NT2/D1 (cell line): Measurements from ENCODE around the gene PDE6G.

Experiments
- DNase-seq: peaks from one replicate; pipeline ENCODE4 v3.0.0-alpha.2; 2011; ENCODE audit warnings: low read depth, low spot score
- H3K27me3 ChIP-seq: 2 replicates; pipeline ENCODE4 v1.6.0; 2011; ENCODE audit warnings: mild to moderate bottlenecking; ENCODE audit not compliant: insufficient read length, insufficient read depth
- H3K36me3 ChIP-seq: 2 replicates; pipeline ENCODE4 v1.6.1; 2011; ENCODE audit warnings: mild to moderate bottlenecking, low read length, mixed read lengths; ENCODE audit not compliant: insufficient read depth, insufficient read length
- H3K4me1 ChIP-seq: 2 replicates; pipeline ENCODE4 v1.5.1; 2011; ENCODE audit not compliant: insufficient read depth, insufficient read length
- H3K4me3 ChIP-seq: 2 replicates; pipeline ENCODE4 v1.5.1; 2011; ENCODE audit warnings: low read depth; ENCODE audit not compliant: insufficient read length
- H3K9ac ChIP-seq: 2 replicates; pipeline ENCODE4 v1.6.0; 2011; ENCODE audit warnings: low read depth; ENCODE audit not compliant: insufficient read length
- H3K9me3 ChIP-seq: 2 replicates; pipeline ENCODE4 v1.5.1; 2011; ENCODE audit warnings: mild to moderate bottlenecking, low read length; ENCODE audit not compliant: insufficient read depth
- SUZ12 ChIP-seq: IDR thresholded peaks from 2 replicates; pipeline ENCODE4 v1.6.1; 2011; ENCODE audit not compliant: insufficient read length, insufficient read depth; ENCODE audit errors: extremely low read depth
- YY1 ChIP-seq: IDR thresholded peaks from 2 replicates; pipeline ENCODE4 v1.6.1; 2011; ENCODE audit not compliant: insufficient read length, insufficient read depth
- ZNF274 ChIP-seq: IDR thresholded peaks from 2 replicates; pipeline ENCODE4 v1.6.1; 2011; ENCODE audit warnings: mild to moderate bottlenecking, low read depth, low read length

Gene PDE6G

GRCh38 chr17:81700353-81701287, 44.3 kb upstream of the PDE6G start:
- Histone ChIP-seq H3K9ac (peak overlapping the region; percentile 99), H3K36me3 (peaks cover 85% of the 10 kb centered on the region), H3K4me3 (peak overlapping the region; percentile 97), H3K27me3 (no peaks in the 10 kb centered on the region), H3K4me1 (peaks cover 26% of the 10 kb centered on the region), H3K9me3 (no peaks in the 10 kb centered on the region)
- DNase-seq = no peak
- TF ChIP-seq YY1 (no peak), ZNF274 (no peak)

- Histone ChIP-seq H3K27me3 (no peaks in the 10 kb centered on the region), H3K4me1 (peaks cover 23% of the 10 kb centered on the region), H3K4me3 (no peak overlapping the region), H3K36me3 (peaks cover 97% of the 10 kb centered on the region), H3K9me3 (no peaks in the 10 kb centered on the region), H3K9ac (peak overlapping the region; percentile 50)
- no peak for DNase-seq
- no peak for TF ChIP-seq YY1
- no peak for TF ChIP-seq ZNF274
- no peak for TF ChIP-seq SUZ12
Observed at GRCh38 chr17:81697261-81698044, 41.1 kb upstream of the PDE6G start.

- no peaks in the 10 kb centered on the region for H3K27me3 ChIP-seq
- TF ChIP-seq SUZ12 (no peak), ZNF274 (no peak), YY1 (no peak)
- H3K9me3 ChIP-seq = no peaks in the 10 kb centered on the region
- H3K9ac ChIP-seq = no peak overlapping the region
- H3K36me3 ChIP-seq = peaks cover 97% of the 10 kb centered on the region
- no peak overlapping the region for H3K4me3 ChIP-seq
- no peak for DNase-seq
- H3K4me1 ChIP-seq = peaks cover 15% of the 10 kb centered on the region
Observed at GRCh38 chr17:81696218-81696941, 40.0 kb upstream of the PDE6G start.

GRCh38 chr17:81695801-81696200, 39.5 kb upstream of the PDE6G start:
- no peaks in the 10 kb centered on the region for H3K9me3 ChIP-seq
- no peaks in the 10 kb centered on the region for H3K27me3 ChIP-seq
- DNase-seq = no peak
- TF ChIP-seq SUZ12 (no peak), YY1 (no peak), ZNF274 (no peak)
- H3K9ac ChIP-seq = no peak overlapping the region
- H3K4me3 ChIP-seq = no peak overlapping the region
- peaks cover 12% of the 10 kb centered on the region for H3K4me1 ChIP-seq
- H3K36me3 ChIP-seq = peaks cover 97% of the 10 kb centered on the region

- H3K9me3 ChIP-seq = no peaks in the 10 kb centered on the region
- no peak overlapping the region for H3K9ac ChIP-seq
- no peak overlapping the region for H3K4me3 ChIP-seq
- no peak for TF ChIP-seq ZNF274
- no peak for TF ChIP-seq YY1
- no peak for TF ChIP-seq SUZ12
- no peaks in the 10 kb centered on the region for H3K27me3 ChIP-seq
- peaks cover 97% of the 10 kb centered on the region for H3K36me3 ChIP-seq
- H3K4me1 ChIP-seq = peaks cover 12% of the 10 kb centered on the region
- no peak for DNase-seq
Observed at GRCh38 chr17:81695211-81695610, 38.9 kb upstream of the PDE6G start.

GRCh38 chr17:81694810-81695209, 38.5 kb upstream of the PDE6G start:
- H3K36me3 ChIP-seq = peaks cover 99% of the 10 kb centered on the region

More at GRCh38 chr17:81694810-81695209, 38.5 kb upstream of the PDE6G start:
- H3K4me1 ChIP-seq = peaks cover 12% of the 10 kb centered on the region
- no peak for DNase-seq
- TF ChIP-seq ZNF274 (no peak), SUZ12 (no peak), YY1 (no peak)
- no peak overlapping the region for H3K4me3 ChIP-seq
- H3K27me3 ChIP-seq = no peaks in the 10 kb centered on the region
- no peak overlapping the region for H3K9ac ChIP-seq
- no peaks in the 10 kb centered on the region for H3K9me3 ChIP-seq
